Uterus (tissue), 4 donors: Measurements from ENCODE around the gene CMC2. TPM values are rescaled to one million over a fixed set of nuclear protein-coding genes. Genes with fewer than 3 reads are reported as not detected.

Experiments used
- DNase-seq, 2 donors: peaks; one replicate each; pipeline ENCODE4 v3.0.0-alpha.2; 2019 to 2020
- H3K27ac ChIP-seq, 2 donors: fragments of 200-600 bp; sonication (generic); 1 replicate in 1 of 2; 2 replicates in 1 of 2; pipeline ENCODE4 v1.5.1; 2016 to 2018
- H3K27me3 ChIP-seq, 2 donors: fragments of 200-600 bp; sonication (generic); one replicate each; pipeline ENCODE4 v1.5.1; 2018 to 2019; ENCODE audit warnings: control low read depth in 1 of 2
- H3K36me3 ChIP-seq, 2 donors: fragments of 200-600 bp; sonication (generic); one replicate each; pipeline ENCODE4 v1.5.1; 2019; ENCODE audit warnings: control low read depth in 1 of 2
- H3K4me1 ChIP-seq, 2 donors: fragments of 200-600 bp; sonication (generic); one replicate each; pipeline ENCODE4 v1.5.1; 2018 to 2019; ENCODE audit warnings: control low read depth in 1 of 2
- H3K4me3 ChIP-seq, 2 donors: fragments of 200-600 bp; sonication (generic); 1 replicate in 1 of 2; 2 replicates in 1 of 2; pipeline ENCODE4 v1.5.1; 2018 to 2019; ENCODE audit warnings: mild to moderate bottlenecking in 1 of 2
- H3K9me3 ChIP-seq, 2 donors: fragments of 200-600 bp; sonication (generic); one replicate each; pipeline ENCODE4 v1.5.1; 2019; ENCODE audit warnings: control low read depth in 1 of 2
- CTCF ChIP-seq, 4 experiments: fragments of 200-600 bp in 2 of 4; fragments of 450-650 bp in 2 of 4; sonication (generic) in 2 of 4; IDR thresholded peaks; one replicate each; pipeline ENCODE4 v1.5.1; 2016 to 2019; ENCODE audit warnings: antibody characterized with exemption in 4 of 4, mild to moderate bottlenecking in 2 of 4, moderate library complexity in 1 of 4
- POLR2A ChIP-seq, 2 donors: fragments of 450-650 bp; IDR thresholded peaks; one replicate each; pipeline ENCODE4 v1.6.1; 2016; ENCODE audit warnings: antibody characterized with exemption in 2 of 2, mild to moderate bottlenecking in 1 of 2, moderate library complexity in 1 of 2
- intact Hi-C: fragments of 100-400 bp; cut with DNase I; formaldehyde crosslinking; loops from one replicate; pipeline ENCODE4 v1.15.1; 2023; ENCODE audit warnings: low total_unique reads
- total RNA-seq, 4 donors: library from RNA; depleted of rRNA in 3 of 4; stranded (reverse); fragments of >200 nt in 3 of 4; gene quantifications; one replicate each; pipeline versions ENCODE4 v1.1.0 to v1.2.4, GENCODE V29; 2014 to 2023
- donor health status: DM: yes; HTN: yes; CAD: no.

Gene CMC2
- total RNA-seq, 4 donors from 2014 or later: 1.5 to 204 (median 23.6) TPM

DNA sequence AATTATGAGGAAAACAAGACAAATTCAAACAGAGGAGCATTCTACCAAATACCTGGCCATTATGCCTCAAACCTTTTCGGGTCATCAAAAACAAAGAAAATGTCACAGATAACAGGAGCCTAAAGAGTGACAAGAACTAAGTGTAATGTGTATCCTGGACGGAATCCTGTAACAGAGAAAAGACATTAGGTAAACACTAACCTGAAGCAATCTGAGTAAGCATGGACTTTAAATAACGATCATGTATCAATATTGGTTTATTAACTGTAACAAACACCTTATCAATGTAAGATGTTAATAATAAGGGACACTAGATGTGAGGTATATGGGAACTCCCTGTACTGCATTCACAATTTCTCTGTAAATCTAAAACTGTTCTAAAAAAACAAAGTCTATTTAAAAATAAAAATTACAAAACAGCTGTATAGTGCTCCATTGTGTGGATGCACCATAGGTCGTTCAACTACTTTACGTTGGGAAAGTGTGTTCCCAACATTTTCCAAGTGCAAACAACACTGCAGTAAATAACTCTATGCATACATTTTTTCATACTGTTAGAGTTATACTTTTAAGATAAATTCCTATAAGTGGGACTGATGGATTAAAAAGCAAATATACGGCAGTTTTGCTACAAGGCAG, 14.8 kb downstream of the CMC2 start:
- no peak for TF ChIP-seq POLR2A (IDR thresholded peaks at IDR 0.05)
- TF ChIP-seq CTCF (IDR thresholded peaks at IDR 0.05): no peak
- H3K9me3 ChIP-seq: no peaks in the 10 kb centered on the region

DNA sequence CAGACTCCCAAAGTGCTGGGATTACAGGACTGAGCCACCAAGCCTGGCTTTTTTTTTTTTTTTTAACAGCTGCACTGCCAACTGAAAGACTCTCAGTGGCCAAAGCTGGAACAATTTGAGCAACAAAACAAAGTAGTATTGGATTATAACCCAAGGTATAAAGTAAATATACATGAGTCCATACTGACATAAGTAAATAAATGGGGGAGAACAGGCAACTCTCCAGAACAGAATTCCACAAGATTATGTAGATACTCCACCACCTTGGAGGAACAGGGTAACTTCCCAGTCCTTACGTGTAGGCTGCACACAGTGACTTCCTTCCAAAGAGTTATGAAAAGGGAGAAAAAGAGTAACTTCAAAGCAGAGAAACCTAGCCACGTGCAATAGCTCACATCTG, 15.7 kb downstream of the CMC2 start:
- Histone ChIP-seq H3K4me3 (no peak overlapping the region), H3K9me3 (no peaks in the 10 kb centered on the region), H3K27ac (no peak overlapping the region), H3K36me3 (no peaks in the 10 kb centered on the region), H3K4me1 (no peaks in the 10 kb centered on the region), H3K27me3 (no peaks in the 10 kb centered on the region)
- no peak for DNase-seq
- intact Hi-C loops: no loop called here
- TF ChIP-seq CTCF (IDR thresholded peaks at IDR 0.05) (no peak), POLR2A (IDR thresholded peaks at IDR 0.05) (no peak)

More for the DNA sequence above, 14.8 kb downstream of the CMC2 start:
- Histone ChIP-seq H3K4me1 (no peaks in the 10 kb centered on the region), H3K27ac (no peak overlapping the region), H3K4me3 (no peak overlapping the region), H3K27me3 (no peaks in the 10 kb centered on the region), H3K36me3 (no peaks in the 10 kb centered on the region)
- intact Hi-C loops: no loop called here
- no peak for DNase-seq

- TF ChIP-seq CTCF (IDR thresholded peaks at IDR 0.05) (no peak), POLR2A (IDR thresholded peaks at IDR 0.05) (no peak)
- no peak overlapping the region for H3K4me3 ChIP-seq
- no peaks in the 10 kb centered on the region for H3K27me3 ChIP-seq
- intact Hi-C loops: no loop called here
- H3K4me1 ChIP-seq: no peaks in the 10 kb centered on the region
- H3K9me3 ChIP-seq: no peaks in the 10 kb centered on the region
- DNase-seq: no peak
- no peaks in the 10 kb centered on the region for H3K36me3 ChIP-seq
- no peak overlapping the region for H3K27ac ChIP-seq
Measured at GRCh38 chr16:80990577-80990976, 16.1 kb downstream of the CMC2 start.

GRCh38 chr16:80989801-80990200, 16.9 kb downstream of the CMC2 start:
- H3K27me3 ChIP-seq: no peaks in the 10 kb centered on the region
- no peaks in the 10 kb centered on the region for H3K4me1 ChIP-seq
- DNase-seq: no peak
- H3K27ac ChIP-seq: no peak overlapping the region
- TF ChIP-seq POLR2A (IDR thresholded peaks at IDR 0.05): no peak
- no peak for TF ChIP-seq CTCF (IDR thresholded peaks at IDR 0.05)
- no peak overlapping the region for H3K4me3 ChIP-seq
- H3K36me3 ChIP-seq: no peaks in the 10 kb centered on the region
- intact Hi-C loops: no loop called here
- H3K9me3 ChIP-seq: no peaks in the 10 kb centered on the region

GRCh38 chr16:80988756-80989155, 17.9 kb downstream of the CMC2 start:
- Histone ChIP-seq H3K9me3 (no peaks in the 10 kb centered on the region), H3K36me3 (no peaks in the 10 kb centered on the region), H3K27ac (no peak overlapping the region), H3K27me3 (no peaks in the 10 kb centered on the region), H3K4me1 (no peaks in the 10 kb centered on the region), H3K4me3 (no peak overlapping the region)
- no peak for DNase-seq
- TF ChIP-seq CTCF (IDR thresholded peaks at IDR 0.05): no peak
- TF ChIP-seq POLR2A (IDR thresholded peaks at IDR 0.05): no peak
- intact Hi-C loops: no loop called here
